T-helper 2 cell treated with Interferon-gamma antibody and Interleukin-4, amounts not matched to agents 5 μg/mL and 100 μg/mL, for 36 hours (primary cell): Measurements from ENCODE around the gene BET1.

Experiments used
- DNase-seq: peaks from one replicate; pipeline ENCODE4 v3.0.0; 2021; ENCODE audit warnings: low spot score
- H3K27ac Mint-ChIP-seq: one replicate; pipeline ENCODE4 v1.8.0; 2021; ENCODE audit warnings: mild to moderate bottlenecking, mixed read lengths
- H3K27me3 Mint-ChIP-seq: one replicate; pipeline ENCODE4 v1.8.0; 2021; ENCODE audit warnings: low read depth, mixed read lengths
- H3K36me3 Mint-ChIP-seq: one replicate; pipeline ENCODE4 v1.8.0; 2021; ENCODE audit warnings: low read depth, mixed read lengths
- H3K4me1 Mint-ChIP-seq: one replicate; pipeline ENCODE4 v1.8.0; 2021; ENCODE audit warnings: low read depth, mixed read lengths
- H3K4me3 Mint-ChIP-seq: one replicate; pipeline ENCODE4 v1.8.0; 2022; ENCODE audit warnings: mild to moderate bottlenecking, moderate library complexity, mixed read lengths
- H3K9me3 Mint-ChIP-seq: one replicate; pipeline ENCODE4 v1.8.0; 2021; ENCODE audit warnings: mixed read lengths

BET1 gene, protein sequence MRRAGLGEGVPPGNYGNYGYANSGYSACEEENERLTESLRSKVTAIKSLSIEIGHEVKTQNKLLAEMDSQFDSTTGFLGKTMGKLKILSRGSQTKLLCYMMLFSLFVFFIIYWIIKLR

DNA sequence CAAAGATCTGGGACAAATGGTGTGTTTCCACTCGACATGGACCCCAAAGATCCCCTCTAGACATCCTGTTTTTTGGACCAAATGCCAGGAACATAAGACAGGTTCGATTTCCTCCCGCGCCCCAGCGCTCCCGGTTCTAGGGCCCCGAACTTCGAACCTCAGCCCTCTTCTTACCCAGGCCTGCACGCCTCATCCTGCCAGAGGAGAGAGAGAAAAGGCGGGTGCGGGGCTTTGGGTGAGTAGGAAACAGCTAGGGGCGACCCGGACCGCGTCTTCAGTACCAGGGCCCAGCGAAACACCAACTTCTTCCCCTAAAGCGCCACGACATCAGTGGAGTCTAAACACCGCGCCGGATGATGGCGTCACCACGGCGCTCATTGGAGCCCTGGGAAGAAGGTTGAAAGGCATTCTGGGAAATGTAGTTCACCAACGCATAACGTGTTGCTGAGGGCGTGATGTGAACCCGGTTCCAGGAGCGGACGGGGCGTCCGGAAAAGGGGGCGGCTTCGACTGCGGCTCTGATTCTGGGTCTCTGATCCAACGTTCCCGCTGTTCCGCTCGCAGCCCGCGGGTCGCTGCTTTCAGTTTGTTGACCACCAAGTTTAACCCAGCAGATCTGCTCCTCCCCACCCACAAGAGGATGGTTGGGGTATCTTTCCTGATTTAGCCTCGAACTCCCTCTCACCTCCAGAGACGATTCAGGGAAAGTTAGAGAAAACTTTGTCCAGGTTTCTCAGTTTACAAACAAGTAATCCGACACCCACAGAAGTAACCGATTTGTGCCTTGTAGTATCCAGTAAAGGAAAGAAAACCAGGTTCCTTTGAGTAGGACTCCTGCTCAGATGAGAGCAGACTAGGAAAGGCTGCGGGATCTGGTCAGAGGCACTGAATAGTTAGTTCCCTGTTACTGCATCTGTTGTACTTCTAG, at the start of gene BET1:
Gene BET1, minus strand, starts transcription at position 332 of the 928 bp plus-strand sequence. Its CDS starts 139 bp downstream, at position 193.
- Mint-ChIP-seq H3K27me3 (peaks cover 26% of the 10 kb centered on the region), H3K27ac (peak within 1 kb of the TSS; percentile 97), H3K4me3 (peak within 1 kb of the TSS; percentile 97), H3K4me1 (peaks cover 26% of the 10 kb centered on the region), H3K9me3 (no peaks in the 10 kb centered on the region), H3K36me3 (no peaks in the 10 kb centered on the region)
- peak; percentile 91 for DNase-seq

DNA sequence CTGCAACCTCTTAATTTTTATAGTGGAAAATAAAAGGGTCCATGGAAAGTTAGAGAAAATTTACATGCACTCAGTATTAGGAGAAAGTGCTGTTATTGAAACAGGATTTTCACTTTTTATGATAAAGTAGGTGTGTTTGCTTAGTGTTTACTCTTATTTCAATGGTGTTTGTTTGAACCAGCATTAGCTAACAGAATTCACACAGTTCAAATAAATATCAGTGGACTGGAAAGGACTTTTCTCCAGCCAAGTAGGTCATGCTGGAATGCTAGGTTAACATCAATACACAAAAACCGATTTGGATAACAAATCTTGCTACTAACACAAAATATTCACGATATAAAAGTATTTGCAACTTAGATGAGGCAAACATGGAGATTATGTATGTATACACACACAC, 49.4 kb upstream of the BET1 start:
- no peaks in the 10 kb centered on the region for H3K36me3 Mint-ChIP-seq
- H3K4me1 Mint-ChIP-seq = peaks cover 5% of the 10 kb centered on the region
- H3K27me3 Mint-ChIP-seq = peaks cover 21% of the 10 kb centered on the region
- no peak overlapping the region for H3K27ac Mint-ChIP-seq
- H3K4me3 Mint-ChIP-seq = no peak overlapping the region
- DNase-seq = no peak
- H3K9me3 Mint-ChIP-seq = no peaks in the 10 kb centered on the region

GRCh38 chr7:94052398-94053180, 48.4 kb upstream of the BET1 start:
- peaks cover 5% of the 10 kb centered on the region for H3K4me1 Mint-ChIP-seq
- H3K27me3 Mint-ChIP-seq = peaks cover 20% of the 10 kb centered on the region
- H3K9me3 Mint-ChIP-seq = no peaks in the 10 kb centered on the region
- no peak overlapping the region for H3K4me3 Mint-ChIP-seq
- DNase-seq = no peak
- H3K27ac Mint-ChIP-seq = no peak overlapping the region
- no peaks in the 10 kb centered on the region for H3K36me3 Mint-ChIP-seq

DNA sequence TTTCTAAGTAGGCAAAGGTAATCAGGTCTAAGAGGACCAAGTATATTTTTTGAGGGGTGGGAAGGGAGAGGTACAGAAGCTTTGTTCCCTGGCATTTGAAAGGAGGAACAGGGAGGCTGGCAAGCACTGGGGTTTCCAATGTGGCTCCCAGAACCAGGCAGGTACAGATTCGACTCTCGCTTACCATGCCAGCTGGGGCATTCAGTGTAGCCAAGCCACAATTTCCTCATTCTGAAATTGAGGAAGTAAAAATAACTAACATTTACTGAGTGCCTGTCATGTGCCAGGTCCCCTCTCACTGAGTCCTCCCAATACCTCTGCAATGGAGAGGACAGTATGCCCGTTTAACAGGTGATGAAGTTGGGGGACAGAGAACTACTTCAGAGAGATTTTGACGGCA, 45.9 kb upstream of the BET1 start:
- Mint-ChIP-seq H3K27me3 (peaks cover 19% of the 10 kb centered on the region), H3K4me1 (peaks cover 5% of the 10 kb centered on the region), H3K9me3 (no peaks in the 10 kb centered on the region), H3K4me3 (no peak overlapping the region), H3K27ac (no peak overlapping the region), H3K36me3 (no peaks in the 10 kb centered on the region)
- no peak for DNase-seq

DNA sequence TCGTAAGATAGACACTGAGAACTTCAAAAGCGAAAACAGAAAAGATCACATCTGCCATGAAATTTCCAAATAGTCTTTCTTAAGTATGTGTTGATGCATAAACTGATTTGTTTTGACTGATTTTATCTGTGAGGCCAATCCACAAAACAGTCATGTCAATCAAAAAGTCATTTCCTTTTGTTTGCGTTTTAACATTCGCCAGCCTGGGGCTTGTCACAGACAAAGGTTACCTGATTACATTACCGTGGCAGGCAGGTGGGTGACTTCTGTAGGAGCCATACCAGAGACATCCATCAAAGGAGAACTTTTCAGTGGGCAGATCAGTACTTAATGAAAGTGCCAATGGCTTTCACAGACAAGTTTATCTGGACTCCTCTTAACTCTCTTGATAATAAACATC, 45.5 kb upstream of the BET1 start:
- Mint-ChIP-seq H3K4me3 (no peak overlapping the region), H3K27me3 (peaks cover 19% of the 10 kb centered on the region), H3K9me3 (no peaks in the 10 kb centered on the region), H3K4me1 (peaks cover 5% of the 10 kb centered on the region), H3K27ac (no peak overlapping the region), H3K36me3 (no peaks in the 10 kb centered on the region)
- DNase-seq = no peak

DNA sequence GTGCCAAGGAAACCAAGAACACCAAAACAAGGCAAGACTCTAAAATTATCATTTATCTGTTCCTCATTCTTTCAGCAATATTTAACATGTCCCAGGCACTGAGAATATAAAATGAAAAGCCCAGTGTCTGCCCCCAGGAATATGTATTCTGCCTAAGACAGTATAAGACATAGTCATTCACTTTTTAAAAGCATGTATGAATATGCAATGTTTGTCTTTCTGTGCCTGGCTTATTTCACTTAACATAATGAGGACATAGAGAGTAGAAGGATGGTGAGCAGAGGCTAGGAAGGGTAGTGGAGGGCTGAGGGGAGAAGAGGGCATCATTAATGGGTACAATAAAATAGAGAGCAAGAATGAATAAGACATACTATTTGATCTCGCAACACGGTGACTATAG, 44.6 kb upstream of the BET1 start:
- Mint-ChIP-seq H3K4me1 (peaks cover 5% of the 10 kb centered on the region), H3K36me3 (no peaks in the 10 kb centered on the region), H3K9me3 (no peaks in the 10 kb centered on the region), H3K27me3 (peaks cover 18% of the 10 kb centered on the region), H3K4me3 (no peak overlapping the region), H3K27ac (no peak overlapping the region)
- DNase-seq = no peak

- Mint-ChIP-seq H3K4me1 (peaks cover 5% of the 10 kb centered on the region), H3K27ac (no peak overlapping the region), H3K4me3 (no peak overlapping the region), H3K9me3 (no peaks in the 10 kb centered on the region), H3K36me3 (no peaks in the 10 kb centered on the region), H3K27me3 (peaks cover 18% of the 10 kb centered on the region)
- DNase-seq = no peak
Measured at GRCh38 chr7:94047956-94048355, 43.8 kb upstream of the BET1 start.

DNA sequence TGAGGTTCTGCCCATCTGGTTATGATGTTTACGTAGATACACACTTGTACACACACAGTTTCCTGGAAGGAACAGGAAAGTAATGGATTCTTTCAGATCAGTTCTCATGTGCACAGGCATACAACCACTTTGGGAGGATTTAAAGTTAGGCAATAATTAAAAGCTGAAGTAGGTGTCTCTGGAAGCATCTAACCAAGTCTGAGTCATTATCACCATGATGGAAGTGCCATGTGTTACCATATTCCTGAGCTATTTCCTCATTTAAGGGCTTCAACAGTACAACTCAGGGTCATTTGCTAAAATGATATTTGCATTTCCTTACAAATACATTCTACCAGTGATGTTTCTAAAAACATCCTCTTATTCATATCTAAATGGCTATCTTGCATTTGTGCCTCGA, 41.4 kb upstream of the BET1 start:
- Mint-ChIP-seq H3K27me3 (peaks cover 16% of the 10 kb centered on the region), H3K27ac (no peak overlapping the region), H3K4me3 (no peak overlapping the region), H3K4me1 (peaks cover 5% of the 10 kb centered on the region), H3K9me3 (no peaks in the 10 kb centered on the region), H3K36me3 (no peaks in the 10 kb centered on the region)
- DNase-seq = no peak

DNA sequence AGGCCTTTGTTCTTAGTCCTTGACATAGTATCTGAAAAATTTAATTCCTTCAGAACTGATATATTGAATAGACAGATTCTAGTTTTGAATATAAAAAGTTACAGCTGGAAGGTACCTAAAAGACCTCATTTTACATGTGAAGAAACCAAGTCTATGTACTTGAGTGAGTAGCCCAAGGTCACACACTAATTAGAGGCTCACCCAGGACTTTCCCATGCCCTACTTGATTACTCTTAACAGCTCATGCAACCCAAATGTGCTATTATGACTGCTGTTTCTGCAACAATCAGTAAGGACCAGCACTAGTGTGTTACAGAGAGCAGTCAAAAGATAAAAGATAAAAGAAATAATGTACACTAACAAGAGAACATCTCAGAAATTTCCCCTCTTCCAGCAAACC, 40.7 kb upstream of the BET1 start:
- Mint-ChIP-seq H3K4me1 (peaks cover 4% of the 10 kb centered on the region), H3K36me3 (no peaks in the 10 kb centered on the region), H3K27ac (no peak overlapping the region), H3K4me3 (no peak overlapping the region), H3K27me3 (peaks cover 18% of the 10 kb centered on the region), H3K9me3 (no peaks in the 10 kb centered on the region)
- DNase-seq = no peak

DNA sequence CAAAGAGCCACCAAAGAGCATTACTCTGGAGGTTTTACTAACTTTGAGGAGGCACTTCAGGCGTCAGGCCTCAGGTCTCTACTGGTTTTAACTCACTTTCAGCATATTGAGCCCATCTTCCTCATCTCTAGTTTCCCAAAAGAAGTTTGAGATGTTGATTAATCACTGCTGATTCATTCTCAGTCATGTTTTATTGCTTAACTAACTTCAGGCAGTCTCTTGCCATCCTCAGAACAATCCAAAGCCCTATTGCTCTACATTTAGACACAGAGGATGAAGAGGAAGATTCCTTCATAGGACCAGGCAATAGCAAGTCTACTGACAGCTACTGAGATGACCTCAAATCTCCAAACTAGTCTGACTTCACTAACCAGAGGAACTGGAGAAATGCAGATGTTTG, 39.1 kb upstream of the BET1 start:
- no peak overlapping the region for H3K27ac Mint-ChIP-seq
- peaks cover 16% of the 10 kb centered on the region for H3K27me3 Mint-ChIP-seq
- no peak overlapping the region for H3K4me3 Mint-ChIP-seq
- no peaks in the 10 kb centered on the region for H3K9me3 Mint-ChIP-seq
- no peak for DNase-seq
- no peaks in the 10 kb centered on the region for H3K4me1 Mint-ChIP-seq
- H3K36me3 Mint-ChIP-seq = no peaks in the 10 kb centered on the region

DNA sequence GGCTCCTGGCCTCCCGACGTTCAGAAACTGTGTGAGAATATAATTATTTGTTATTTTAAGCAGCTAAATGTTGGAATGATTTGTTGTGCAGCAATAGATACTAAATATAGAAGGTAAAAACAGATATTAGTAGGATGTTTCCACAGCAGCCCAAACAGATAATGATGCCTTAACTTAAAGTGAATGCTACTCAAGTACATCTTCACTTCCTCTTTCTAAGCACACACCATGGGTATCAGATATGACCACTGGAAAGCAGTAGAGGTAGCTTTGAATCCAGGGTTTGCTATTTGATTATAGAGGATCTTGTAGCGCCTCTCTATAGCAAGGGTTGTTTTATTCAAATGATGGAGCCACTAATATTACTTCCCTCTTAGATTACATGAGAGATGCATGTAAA, 38.2 kb upstream of the BET1 start:
- Mint-ChIP-seq H3K27ac (no peak overlapping the region), H3K4me1 (no peaks in the 10 kb centered on the region), H3K4me3 (no peak overlapping the region), H3K36me3 (no peaks in the 10 kb centered on the region), H3K9me3 (no peaks in the 10 kb centered on the region), H3K27me3 (peaks cover 16% of the 10 kb centered on the region)
- DNase-seq = no peak

DNA sequence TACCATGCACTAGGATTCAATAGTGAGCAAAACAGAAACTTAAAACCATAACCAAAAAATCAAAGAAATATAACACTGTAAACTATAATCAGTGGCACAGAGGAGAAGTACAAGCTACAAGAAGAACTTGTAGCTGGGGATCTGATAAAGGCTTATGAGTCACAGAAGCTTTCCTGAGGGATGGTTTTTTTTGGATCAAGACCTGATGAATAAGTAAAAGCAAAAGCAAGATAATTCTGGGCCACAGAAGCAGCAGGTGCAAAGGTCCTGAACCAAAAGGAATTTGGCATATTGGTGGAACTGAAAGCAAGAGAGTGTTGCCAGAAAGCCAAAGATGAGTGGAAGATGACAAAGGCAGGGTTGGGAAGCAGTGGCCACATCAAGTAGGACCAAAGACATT, 37.4 kb upstream of the BET1 start:
- Mint-ChIP-seq H3K9me3 (no peaks in the 10 kb centered on the region), H3K27me3 (peaks cover 19% of the 10 kb centered on the region), H3K4me1 (no peaks in the 10 kb centered on the region), H3K4me3 (no peak overlapping the region), H3K27ac (no peak overlapping the region), H3K36me3 (no peaks in the 10 kb centered on the region)
- DNase-seq = no peak

GRCh38 chr7:94040254-94040653, 36.1 kb upstream of the BET1 start:
- H3K9me3 Mint-ChIP-seq = no peaks in the 10 kb centered on the region
- DNase-seq = no peak
- no peaks in the 10 kb centered on the region for H3K36me3 Mint-ChIP-seq
- H3K27ac Mint-ChIP-seq = no peak overlapping the region
- no peaks in the 10 kb centered on the region for H3K4me1 Mint-ChIP-seq
- H3K27me3 Mint-ChIP-seq = peaks cover 14% of the 10 kb centered on the region
- no peak overlapping the region for H3K4me3 Mint-ChIP-seq

DNA sequence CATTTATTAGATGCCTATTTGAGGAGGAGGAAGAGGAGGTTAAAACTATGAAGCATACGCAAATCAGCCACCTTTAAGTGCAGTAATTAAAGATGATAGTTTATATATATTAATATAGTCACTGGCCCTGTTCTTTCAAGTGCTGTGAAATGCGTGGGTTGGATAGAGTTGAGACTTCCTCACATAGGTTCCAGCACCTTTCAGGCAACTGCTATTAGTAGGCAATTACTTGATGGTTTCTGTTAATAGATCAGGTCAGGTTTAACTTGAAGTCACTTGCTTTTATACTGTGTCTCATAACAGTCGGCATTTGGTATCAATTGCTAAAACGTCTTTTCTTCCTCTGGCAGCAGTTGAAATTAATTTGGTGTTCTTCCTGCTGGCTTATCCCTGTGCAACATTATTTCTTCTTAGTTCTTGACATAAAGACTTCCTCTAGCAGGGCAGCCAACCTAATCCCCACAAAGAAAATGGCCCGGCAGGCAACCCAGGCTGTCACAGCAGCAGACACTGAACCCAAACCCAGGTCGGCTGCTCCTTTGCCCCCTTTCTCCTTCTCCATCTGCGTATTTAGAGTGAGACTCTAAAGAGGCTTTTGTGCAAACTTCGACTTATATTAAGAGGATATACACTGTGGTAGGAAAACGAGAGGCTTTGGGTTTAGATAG, 35.3 kb upstream of the BET1 start:
- peaks cover 14% of the 10 kb centered on the region for H3K27me3 Mint-ChIP-seq
- no peak for DNase-seq
- no peak overlapping the region for H3K4me3 Mint-ChIP-seq
- H3K27ac Mint-ChIP-seq = no peak overlapping the region
- H3K4me1 Mint-ChIP-seq = no peaks in the 10 kb centered on the region
- H3K36me3 Mint-ChIP-seq = no peaks in the 10 kb centered on the region
- H3K9me3 Mint-ChIP-seq = no peaks in the 10 kb centered on the region
